Jurkat, Clone E6-1 (cell line): ENCODE results near the gene TMEM59L. TPM values are rescaled to one million over a fixed set of nuclear protein-coding genes. Genes with fewer than 3 reads are reported as not detected.
A peak's percentile ranks its signal among the peaks of the same experiment; 100 is the strongest.

Source experiments
- DNase-seq: peaks from one replicate; pipeline ENCODE4 v3.0.0-alpha.2; 2011; ENCODE audit warnings: low read depth, low spot score
- H3K4me3 ChIP-seq: 2 replicates; pipeline ENCODE4 v1.5.1; 2011; ENCODE audit warnings: mild to moderate bottlenecking, low read length, control low read depth, moderate library complexity
- polyA plus RNA-seq: library from polyadenylated mRNA; unstranded; fragments of >200 nt; gene quantifications from one replicate; pipeline ENCODE4 v1.2.1, GENCODE V29; 2012; ENCODE audit warnings: missing spikeins; ENCODE audit not compliant: insufficient read length, insufficient read depth

The TMEM59L gene
- not detected for polyA plus RNA-seq

GRCh38 chr19:18612772-18613588, at the start of gene TMEM59L:
Gene TMEM59L (plus strand): TSS chr19:18612870. CDS start chr19:18612959, 89 bp downstream.
- H3K4me3 ChIP-seq, result peak within 1 kb of the TSS; percentile 13

DNA sequence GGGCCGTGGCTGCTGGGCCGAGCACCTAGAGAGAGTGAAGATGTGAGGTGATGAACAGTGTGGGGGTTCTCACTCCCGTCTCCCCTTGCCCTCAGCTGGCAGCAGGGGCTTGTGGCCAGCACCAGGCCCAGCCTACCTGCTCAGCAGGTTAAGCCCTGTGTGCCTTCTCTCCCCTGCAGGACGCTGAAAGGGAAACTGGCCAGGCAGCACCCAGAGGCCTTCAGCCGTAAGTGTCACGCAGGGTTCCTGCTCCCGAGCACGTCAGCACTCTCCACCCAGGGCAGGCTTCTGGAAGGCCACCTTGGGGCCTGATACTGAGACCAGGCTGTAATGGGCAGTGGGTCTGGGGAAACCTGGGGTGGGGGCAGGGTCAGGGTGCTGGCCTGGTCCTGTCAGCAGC, 45.7 kb upstream of the TMEM59L start:
- DNase-seq, result no peak
- H3K4me3 ChIP-seq, result no peak overlapping the region

More at GRCh38 chr19:18612772-18613588, at the start of gene TMEM59L:
- DNase-seq, result no peak

GRCh38 chr19:18568367-18568766, 44.3 kb upstream of the TMEM59L start:
- H3K4me3 ChIP-seq, result no peak overlapping the region
- no peak for DNase-seq

DNA sequence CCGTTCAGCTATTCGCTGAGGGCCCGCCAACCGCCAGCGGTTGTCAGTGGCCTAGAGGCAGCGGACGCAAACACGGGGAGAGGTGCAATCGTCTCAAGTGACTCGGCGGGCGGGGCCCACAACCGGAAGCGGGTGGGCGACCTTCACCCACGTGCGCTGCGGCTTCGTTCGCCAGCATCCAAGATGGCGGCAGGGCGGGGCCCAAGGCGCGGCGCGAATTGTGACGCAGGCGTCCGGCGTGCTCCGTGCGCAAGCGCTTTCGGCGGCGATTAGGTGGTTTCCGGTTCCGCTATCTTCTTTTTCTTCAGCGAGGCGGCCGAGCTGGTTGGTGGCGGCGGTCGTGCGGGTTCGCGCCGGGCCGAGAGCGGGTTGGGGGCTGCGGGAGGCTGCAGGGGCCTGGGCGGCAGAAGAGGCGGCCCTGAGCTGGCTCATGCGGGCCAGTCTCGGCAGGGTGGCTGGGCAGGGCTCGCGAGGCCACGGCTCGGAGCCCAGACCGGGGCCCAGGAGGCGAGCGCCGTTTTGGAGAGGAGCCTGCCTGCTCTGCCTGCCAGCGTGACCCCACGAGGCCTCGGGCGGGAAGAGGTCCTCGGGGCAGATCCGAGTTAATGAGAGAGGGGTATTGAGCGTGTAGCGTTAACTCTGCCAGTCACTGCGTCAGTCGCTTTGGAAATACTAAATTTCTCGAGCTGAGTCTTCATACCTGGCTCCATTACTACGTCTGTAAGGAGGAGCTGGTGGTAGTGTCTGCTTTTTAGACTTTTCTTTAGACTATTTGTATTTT, 40.9 kb upstream of the TMEM59L start, which contains the start of gene UBA52:
TSS of gene UBA52 (plus strand) at position 294 of the 781 bp plus-strand sequence. CDS start 1,444 bp downstream, outside the sequence.
- DNase-seq, result peak; percentile 94
- H3K4me3 ChIP-seq, result peak within 1 kb of the TSS; percentile 99

DNA sequence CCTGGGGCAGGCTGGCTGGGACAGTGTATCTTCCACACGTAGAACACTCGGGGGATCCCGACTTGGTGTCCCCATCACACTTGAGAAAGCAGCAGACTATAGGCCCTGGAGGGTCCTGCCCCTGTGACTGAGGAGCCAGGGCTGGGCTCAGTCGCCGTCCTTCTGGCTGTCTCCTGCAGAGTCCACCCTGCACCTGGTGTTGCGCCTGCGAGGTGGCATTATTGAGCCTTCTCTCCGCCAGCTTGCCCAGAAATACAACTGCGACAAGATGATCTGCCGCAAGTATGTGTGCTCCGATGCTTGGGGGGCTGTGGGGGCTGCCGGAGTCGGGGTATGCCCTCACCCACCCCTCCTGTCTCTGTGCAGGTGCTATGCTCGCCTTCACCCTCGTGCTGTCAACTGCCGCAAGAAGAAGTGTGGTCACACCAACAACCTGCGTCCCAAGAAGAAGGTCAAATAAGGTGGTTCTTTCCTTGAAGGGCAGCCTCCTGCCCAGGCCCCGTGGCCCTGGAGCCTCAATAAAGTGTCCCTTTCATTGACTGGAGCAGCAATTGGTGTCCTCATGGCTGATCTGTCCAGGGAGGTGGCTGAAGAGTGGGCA, 37.9 kb upstream of the TMEM59L start:
- H3K4me3 ChIP-seq, result no peak overlapping the region
- no peak for DNase-seq

GRCh38 chr19:18576383-18576782, 36.3 kb upstream of the TMEM59L start:
- DNase-seq, result no peak
- H3K4me3 ChIP-seq, result no peak overlapping the region

- H3K4me3 ChIP-seq, result no peak overlapping the region
- DNase-seq, result no peak
Measured at GRCh38 chr19:18577365-18577914, 35.2 kb upstream of the TMEM59L start.

DNA sequence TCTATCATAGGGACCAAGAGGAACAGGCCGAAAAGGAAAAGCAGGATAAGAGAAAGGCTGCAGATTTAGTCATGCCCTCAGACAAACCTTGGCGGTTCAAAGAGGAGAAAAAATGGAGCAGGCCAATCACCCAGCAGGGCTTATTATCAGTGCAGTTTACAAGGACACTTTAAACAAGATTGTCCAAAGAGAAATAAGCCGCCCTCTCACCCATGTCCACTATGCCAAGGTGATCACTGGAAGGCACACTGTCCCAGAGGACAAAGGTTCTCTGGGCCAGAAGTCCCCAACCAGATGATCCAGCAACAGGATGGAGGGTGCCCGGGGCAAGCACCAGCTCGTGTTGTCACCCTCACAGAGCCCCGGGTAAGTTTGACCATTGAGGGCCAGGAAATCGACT, 32.4 kb upstream of the TMEM59L start:
- no peak overlapping the region for H3K4me3 ChIP-seq
- DNase-seq, result no peak

DNA sequence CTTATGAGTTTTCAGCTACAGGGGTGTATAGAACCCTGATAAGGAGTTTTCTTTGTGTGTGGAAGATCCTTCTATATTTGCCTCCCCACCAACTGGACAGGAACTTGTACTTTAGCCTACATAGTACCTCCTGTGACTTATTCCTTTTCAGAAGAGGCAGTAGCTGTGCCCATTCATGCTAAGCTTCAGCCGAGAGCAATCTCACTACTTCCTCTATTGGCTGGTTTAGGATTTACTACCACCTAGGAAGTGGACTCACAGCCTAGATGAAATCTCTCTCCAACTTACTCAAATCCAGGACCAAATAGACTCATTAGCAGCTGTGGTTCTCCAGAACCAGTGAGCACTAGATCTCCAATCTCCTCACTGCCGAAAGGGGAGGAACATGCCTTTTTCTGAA, 26.4 kb upstream of the TMEM59L start:
- DNase-seq, result no peak
- no peak overlapping the region for H3K4me3 ChIP-seq

GRCh38 chr19:18587561-18587960, 25.1 kb upstream of the TMEM59L start:
- peak overlapping the region; percentile 72 for H3K4me3 ChIP-seq
- DNase-seq, result no peak

DNA sequence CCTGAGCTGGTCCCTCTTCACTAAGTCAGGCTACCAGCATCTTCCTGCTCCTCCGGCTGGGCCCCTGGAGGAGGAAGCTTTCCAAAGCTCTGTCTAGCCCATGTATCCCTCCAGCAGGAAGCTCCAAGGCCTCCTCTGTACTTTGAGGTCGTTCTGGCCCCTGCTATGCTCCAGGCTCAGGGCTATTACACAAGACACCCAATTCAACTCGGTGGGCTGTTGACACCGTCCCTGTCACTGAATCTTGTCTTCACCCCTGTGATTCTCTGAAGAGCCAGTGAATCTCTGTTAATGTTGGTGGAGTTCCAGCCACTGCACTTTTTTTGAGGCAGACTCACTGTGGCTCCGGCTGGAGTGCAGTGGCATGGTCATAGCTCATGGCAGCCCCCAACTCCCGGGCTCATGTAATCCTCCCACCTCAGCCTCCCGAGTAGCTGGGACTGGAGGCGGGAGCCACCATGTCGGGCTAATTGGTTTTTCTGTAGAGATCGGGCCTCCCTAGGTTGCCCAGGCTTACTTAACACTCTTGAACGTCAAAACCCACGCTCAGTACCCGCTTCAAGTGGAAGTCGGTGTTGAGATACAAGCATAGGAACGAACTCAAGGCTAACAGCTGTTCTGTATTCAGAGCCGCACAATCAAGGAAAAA, 24.6 kb upstream of the TMEM59L start:
- peak; percentile 48 for DNase-seq
- H3K4me3 ChIP-seq, result peak overlapping the region; percentile 72

DNA sequence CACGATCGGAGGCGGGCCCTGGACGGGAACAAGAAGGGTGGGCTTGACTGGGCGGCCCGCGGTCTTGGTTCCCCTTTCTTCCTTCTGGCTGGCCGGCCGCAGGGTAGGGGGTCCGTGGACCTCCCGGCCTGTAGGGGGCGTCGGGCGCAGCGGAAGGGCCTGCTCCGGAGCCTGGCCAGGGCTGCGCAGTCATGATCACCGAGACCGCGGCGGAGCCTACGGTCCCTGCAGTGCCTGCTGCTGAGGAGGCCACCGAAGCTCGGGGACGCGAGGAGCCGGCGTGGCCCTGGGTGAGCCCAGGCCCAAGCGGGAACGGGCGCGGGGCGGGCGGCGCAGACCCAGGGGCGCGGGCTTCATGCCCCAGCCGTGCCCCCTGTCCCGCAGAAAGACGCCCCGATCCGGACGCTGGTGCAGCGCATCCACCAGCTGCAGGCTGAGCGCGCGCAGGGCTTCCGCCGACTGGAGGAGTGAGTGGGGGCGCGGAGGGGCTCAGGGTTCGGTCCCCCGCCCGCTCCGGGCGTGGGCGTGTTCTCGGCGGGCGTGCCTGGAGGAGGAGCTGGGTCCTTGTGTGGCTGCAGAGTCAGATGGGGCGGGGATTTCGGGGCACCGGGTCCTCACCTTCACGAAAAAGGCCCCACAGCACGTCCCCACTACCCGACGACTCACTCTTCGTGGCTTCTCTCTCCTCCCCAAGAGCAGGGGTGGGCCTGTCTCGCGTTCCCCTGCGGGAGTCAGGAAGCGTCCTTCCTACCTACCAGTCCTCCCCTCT, 23.9 kb upstream of the TMEM59L start, which contains the start of gene REX1BD:
TSS of gene REX1BD (plus strand) at position 188 of the 769 bp plus-strand sequence. CDS start at position 192, 4 bp downstream.
- DNase-seq, result peak; percentile 88
- peak within 1 kb of the TSS; percentile 72 for H3K4me3 ChIP-seq

GRCh38 chr19:18589380-18590272, 23.0 kb upstream of the TMEM59L start:
- H3K4me3 ChIP-seq, result peak overlapping the region; percentile 72
- DNase-seq, result no peak

GRCh38 chr19:18590273-18591272, 22.1 kb upstream of the TMEM59L start:
- no peak overlapping the region for H3K4me3 ChIP-seq
- DNase-seq, result peak; percentile 33

- H3K4me3 ChIP-seq, result no peak overlapping the region
- DNase-seq, result no peak
Measured at GRCh38 chr19:18591735-18592385, 20.8 kb upstream of the TMEM59L start.
